Measurements from ENCODE around the gene FAM43A. TPM values are rescaled to one million over a fixed set of nuclear protein-coding genes. Genes with fewer than 3 reads are reported as not detected.
A peak's percentile ranks its signal among the peaks of the same experiment; 100 is the strongest.

Gene FAM43A, protein sequence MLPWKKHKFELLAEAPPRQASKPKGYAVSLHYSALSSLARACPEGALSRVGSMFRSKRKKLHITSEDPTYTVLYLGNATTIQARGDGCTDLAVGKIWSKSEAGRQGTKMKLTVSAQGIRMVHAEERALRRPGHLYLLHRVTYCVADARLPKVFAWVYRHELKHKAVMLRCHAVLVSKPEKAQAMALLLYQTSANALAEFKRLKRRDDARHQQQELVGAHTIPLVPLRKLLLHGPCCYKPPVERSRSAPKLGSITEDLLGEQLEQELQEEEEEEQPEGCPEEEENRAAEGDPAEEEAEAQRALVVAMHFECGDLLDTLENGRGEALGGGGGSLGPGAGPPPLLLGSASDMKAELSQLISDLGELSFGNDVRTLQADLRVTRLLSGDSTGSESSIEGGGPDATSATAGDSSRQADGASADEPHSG
- 1 to 10 TPM; 5.1 to 6.6 TPM for total RNA-seq

DNA sequence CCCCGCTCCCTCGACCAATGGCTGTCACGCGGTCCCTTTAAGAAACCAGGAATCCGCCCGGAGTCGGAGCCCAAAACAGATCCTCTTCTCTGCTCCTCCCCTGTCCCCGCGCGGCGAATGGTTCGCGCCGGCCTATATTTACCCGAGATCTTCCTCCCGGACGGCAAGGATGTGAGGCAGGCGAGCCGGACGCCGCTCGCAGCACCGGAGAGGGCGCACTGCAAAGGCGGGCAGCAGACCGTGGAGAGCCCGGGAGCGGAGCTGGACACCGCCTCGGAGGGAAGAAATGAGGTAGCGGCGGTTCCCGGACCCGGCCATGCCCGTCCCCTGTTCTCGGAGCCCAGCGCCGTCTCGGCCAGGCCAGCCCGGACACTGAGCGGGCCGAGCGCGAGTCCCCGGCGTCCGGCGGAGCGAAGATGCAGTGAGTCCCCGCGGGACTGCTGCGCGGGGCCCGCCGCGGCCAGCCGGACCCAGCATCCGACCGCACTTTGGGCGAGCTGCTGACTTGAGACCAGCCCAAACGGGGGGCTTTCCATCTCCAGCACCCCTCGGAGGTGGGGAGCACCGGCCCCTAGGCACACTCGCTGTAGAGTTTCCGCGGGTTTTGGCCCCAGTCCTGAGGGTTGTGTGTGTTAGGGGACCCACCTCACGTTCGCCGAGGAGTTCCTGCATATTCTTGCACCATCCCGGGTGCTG is at the start of gene FAM43A:
Gene FAM43A, plus strand, starts transcription at position 166 of the 696 bp plus-strand sequence. CDS start 944 bp downstream, outside the sequence.
- Mint-ChIP-seq H3K36me3 (no peaks in the 10 kb centered on the region), H3K9me3 (no peaks in the 10 kb centered on the region), H3K4me1 (peaks cover 41% of the 10 kb centered on the region), H3K4me3 (peak within 1 kb of the TSS; percentile 94), H3K27ac (peak within 1 kb of the TSS; percentile 71), H3K27me3 (peaks cover 34% of the 10 kb centered on the region)
- ATAC-seq (ENCODE audit: low read depth) (peak; percentile 66), DNase-seq (peak; percentile 79)
- POLR2A ChIA-PET = interaction anchor here (0.6 to 3.1 kb wide), 4 partner anchors 14 to 762 kb away, joined by 3 to 20 read pairs (median 4); partner anchors contain the start of genes LSG1 and XXYLT1

DNA sequence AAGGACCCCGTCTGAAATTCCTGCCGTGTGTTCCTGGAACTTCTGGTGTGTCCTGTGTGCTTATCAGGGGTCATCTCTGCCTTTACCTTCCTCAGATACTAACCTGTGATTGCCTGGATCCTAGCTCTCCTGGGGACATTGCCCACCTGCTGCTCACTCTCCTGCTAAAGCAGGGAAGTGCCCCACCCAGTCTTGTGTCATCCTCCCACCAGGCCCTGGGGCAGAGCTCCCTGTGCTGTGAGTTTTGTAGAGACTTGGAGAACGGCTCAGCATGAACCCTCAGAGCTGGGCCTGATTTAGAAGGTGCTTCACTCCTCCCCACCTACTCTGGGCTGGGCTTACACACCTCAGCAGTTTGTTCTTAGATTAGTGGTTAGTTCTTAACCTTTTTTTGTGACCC is 48.6 kb upstream of the FAM43A start:
- POLR2A ChIA-PET = no interaction called here

DNA sequence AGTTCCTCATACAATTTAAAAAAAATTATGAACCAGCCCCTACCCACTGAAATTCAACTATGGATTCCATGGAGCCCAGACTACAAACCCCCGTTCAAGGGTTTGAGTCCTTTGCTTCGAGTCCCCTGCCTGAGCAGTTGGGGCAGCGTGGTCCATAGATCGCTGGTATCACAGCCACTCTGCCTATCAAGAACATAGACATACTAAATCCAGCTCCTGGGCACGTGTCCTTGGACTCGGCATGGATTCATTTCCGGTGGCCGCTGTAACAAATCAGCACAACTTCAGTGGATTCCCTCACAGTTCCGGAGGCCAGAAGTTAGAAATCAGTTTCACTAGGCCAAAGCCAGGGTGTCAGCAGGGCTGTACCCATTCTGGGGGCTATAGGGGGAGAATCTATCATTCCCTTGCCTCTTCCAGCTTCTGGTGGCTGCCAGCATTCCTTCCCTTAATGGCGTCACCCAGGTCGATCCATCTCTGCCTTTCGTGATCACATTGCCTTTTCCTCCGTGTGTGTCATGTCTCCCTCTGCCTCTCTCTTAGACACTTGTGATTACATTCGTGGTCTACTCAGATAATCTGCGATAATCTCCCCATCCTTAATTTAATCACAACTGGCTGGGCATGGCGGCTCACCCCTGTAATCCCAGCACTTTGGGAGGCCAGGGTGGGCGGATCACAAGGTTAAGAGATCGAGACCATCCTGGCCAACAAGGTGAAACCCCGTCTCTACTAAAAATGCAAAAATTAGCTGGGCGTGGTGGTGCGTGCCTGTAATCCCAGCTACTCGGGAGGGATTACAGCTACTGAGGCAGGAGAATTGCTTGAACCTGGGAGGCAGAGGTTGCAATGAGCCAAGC is 47.9 kb upstream of the FAM43A start:
- no peak for ATAC-seq (ENCODE audit: low read depth)
- Mint-ChIP-seq H3K27ac (no peak overlapping the region), H3K36me3 (peaks cover 13% of the 10 kb centered on the region), H3K27me3 (no peaks in the 10 kb centered on the region), H3K9me3 (no peaks in the 10 kb centered on the region), H3K4me3 (no peak overlapping the region), H3K4me1 (peaks cover 2% of the 10 kb centered on the region)
- no peak for DNase-seq
- POLR2A ChIA-PET = interaction anchor here (0.6 kb wide), 1 partner anchor 49 kb away, joined by 4 read pairs; no protein-coding TSS in a partner anchor

More for the DNA sequence above, 48.6 kb upstream of the FAM43A start:
- peaks cover 2% of the 10 kb centered on the region for H3K4me1 Mint-ChIP-seq
- H3K27me3 Mint-ChIP-seq = no peaks in the 10 kb centered on the region
- no peak overlapping the region for H3K4me3 Mint-ChIP-seq
- no peaks in the 10 kb centered on the region for H3K9me3 Mint-ChIP-seq
- peaks cover 10% of the 10 kb centered on the region for H3K36me3 Mint-ChIP-seq
- H3K27ac Mint-ChIP-seq = no peak overlapping the region
- DNase-seq = no peak
- no peak for ATAC-seq (ENCODE audit: low read depth)

DNA sequence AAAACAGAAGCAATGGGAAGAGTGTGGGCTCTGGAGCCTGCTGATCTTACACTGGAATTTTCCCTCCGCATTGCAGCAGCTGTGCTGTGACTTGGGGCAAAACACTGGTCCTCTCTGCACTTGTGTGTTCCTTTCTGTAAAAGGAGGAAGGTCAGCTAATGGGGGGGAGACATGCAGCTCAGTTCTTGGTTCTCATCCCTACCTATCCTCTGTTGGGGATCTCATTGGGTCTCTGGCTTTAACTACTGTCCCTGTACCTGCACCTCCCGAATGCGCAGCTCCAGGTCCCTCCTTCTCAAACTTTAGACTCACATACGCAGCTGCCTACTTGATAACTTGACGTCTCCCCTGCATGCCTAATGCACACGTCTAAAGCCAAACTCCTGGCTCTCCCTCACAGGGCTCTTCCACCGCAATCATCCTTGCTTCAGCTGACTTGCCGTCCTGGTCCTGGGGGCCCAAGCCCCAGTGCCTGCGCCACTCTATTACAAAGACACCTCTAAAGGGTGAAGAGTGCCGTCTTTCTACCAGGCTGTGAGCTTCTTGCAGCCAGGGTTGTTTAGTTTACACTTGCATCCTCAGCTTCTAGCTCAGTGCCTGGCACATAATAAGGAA is 46.6 kb upstream of the FAM43A start:
- ATAC-seq (ENCODE audit: low read depth) = no peak
- Mint-ChIP-seq H3K4me1 (peaks cover 2% of the 10 kb centered on the region), H3K27me3 (no peaks in the 10 kb centered on the region), H3K27ac (no peak overlapping the region), H3K36me3 (peaks cover 17% of the 10 kb centered on the region), H3K9me3 (no peaks in the 10 kb centered on the region), H3K4me3 (no peak overlapping the region)
- DNase-seq = no peak
- POLR2A ChIA-PET = interaction anchor here (0.6 kb wide), 1 partner anchor 48 kb away, joined by 4 read pairs; no protein-coding TSS in a partner anchor

DNA sequence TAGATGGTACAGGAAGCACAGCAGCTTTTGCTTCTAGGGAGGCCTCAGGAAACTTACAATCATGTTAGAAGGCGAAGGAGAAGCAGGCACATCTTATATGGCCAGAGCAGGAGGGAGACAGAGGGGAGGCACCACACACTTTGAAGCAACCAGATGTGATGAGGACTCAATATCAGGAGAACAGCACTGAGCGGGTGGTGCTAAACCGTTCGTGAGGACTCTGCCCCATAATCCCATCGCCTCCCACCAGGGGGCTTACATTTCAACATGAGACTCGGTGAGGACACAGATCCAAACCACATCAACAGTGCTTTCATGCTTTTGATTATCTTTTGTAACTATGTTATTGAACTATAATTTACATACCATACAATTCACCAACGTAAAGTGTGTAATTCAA is 44.9 kb upstream of the FAM43A start:
- H3K27me3 Mint-ChIP-seq = no peaks in the 10 kb centered on the region
- H3K36me3 Mint-ChIP-seq = peaks cover 19% of the 10 kb centered on the region
- no peaks in the 10 kb centered on the region for H3K9me3 Mint-ChIP-seq
- H3K4me1 Mint-ChIP-seq = no peaks in the 10 kb centered on the region
- no peak overlapping the region for H3K4me3 Mint-ChIP-seq
- no peak for ATAC-seq (ENCODE audit: low read depth)
- no peak for DNase-seq
- H3K27ac Mint-ChIP-seq = no peak overlapping the region
- POLR2A ChIA-PET = no interaction called here

DNA sequence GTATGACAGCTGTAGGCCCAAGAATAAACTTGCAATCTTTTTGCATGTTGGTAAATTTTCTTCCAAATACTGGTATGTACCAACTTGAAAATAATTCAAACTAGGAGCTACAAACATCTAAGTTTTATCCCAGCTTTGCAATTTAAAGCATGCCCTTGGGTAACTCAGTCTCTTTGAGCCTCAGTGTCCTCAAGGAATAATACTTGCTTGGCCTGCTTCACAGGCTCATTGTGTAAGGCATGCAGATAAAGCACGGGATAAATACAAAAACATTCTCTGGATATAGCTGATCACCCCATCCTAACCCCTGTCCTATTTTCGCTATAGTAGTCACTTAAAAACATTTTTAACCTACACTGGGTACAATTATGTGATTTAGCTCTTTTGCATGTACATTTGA is 42.9 kb upstream of the FAM43A start:
- DNase-seq (no peak), ATAC-seq (ENCODE audit: low read depth) (no peak)
- Mint-ChIP-seq H3K36me3 (peaks cover 23% of the 10 kb centered on the region), H3K4me3 (no peak overlapping the region), H3K9me3 (no peaks in the 10 kb centered on the region), H3K27ac (no peak overlapping the region), H3K4me1 (no peaks in the 10 kb centered on the region), H3K27me3 (no peaks in the 10 kb centered on the region)
- POLR2A ChIA-PET = no interaction called here

DNA sequence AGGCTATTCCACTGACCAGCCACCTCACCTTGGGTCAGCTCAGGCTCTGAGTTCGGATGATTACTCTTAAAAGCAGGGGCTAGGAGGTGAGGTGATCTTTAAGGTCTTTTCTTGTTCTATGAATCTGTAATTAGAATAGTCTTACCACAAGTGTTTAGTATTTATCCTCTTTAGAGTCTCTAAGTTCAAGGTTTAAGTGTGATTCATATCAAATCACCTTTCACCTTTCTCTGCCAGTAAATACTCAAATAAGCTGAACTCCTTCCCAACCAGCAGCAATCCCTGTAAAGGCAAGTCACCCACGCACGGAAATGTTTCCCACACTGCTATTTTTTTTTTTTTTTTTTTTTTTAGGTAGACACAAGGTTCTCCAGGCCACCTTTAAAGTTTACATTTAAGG is 37.9 kb upstream of the FAM43A start:
- POLR2A ChIA-PET = no interaction called here
- no peak overlapping the region for H3K27ac Mint-ChIP-seq
- DNase-seq (no peak), ATAC-seq (ENCODE audit: low read depth) (no peak)
- peaks cover 37% of the 10 kb centered on the region for H3K36me3 Mint-ChIP-seq
- H3K9me3 Mint-ChIP-seq = no peaks in the 10 kb centered on the region
- no peak overlapping the region for H3K4me3 Mint-ChIP-seq
- no peaks in the 10 kb centered on the region for H3K27me3 Mint-ChIP-seq
- no peaks in the 10 kb centered on the region for H3K4me1 Mint-ChIP-seq

DNA sequence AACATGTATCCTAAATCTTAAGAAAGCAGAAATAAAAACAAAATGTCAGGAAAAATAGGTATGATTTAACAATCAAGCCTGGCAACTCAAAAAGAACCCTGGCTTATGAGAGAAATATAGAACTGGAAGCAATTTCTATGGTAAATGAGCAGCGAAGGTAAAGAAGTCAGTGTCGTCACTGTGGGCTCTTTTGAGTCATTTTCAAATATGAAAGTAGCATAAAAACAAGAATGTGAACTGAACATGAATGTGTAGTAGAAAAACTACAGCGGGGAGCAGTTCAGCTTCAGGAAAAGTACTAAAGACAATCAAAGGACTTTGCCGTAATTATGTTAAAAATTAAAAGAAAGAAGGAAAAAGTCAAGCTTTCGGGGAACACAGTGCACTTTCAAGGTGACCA is 31.2 kb upstream of the FAM43A start:
- DNase-seq (no peak), ATAC-seq (ENCODE audit: low read depth) (no peak)
- H3K27me3 Mint-ChIP-seq = no peaks in the 10 kb centered on the region
- H3K27ac Mint-ChIP-seq = no peak overlapping the region
- no peaks in the 10 kb centered on the region for H3K4me1 Mint-ChIP-seq
- POLR2A ChIA-PET = no interaction called here
- H3K36me3 Mint-ChIP-seq = peaks cover 57% of the 10 kb centered on the region
- H3K4me3 Mint-ChIP-seq = no peak overlapping the region
- no peaks in the 10 kb centered on the region for H3K9me3 Mint-ChIP-seq

DNA sequence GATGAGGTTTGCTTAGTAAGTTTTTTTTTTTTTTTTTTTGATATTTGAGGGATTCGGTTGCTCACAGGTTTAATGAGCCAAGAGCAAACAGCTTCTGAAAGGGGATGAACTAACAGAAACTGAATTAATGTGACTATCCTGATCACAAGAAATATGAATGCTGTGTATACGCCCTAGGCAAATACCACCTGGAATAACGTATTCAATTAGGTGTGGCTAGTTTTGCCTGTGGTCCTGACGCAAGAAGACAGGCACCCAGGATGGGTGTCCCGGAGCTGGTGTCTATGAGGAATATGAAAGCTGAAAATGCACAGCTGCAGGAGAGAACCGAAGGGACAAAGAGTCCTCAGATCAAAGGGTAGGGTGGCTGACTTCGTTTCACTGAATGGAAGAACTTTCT is 28.2 kb upstream of the FAM43A start:
- POLR2A ChIA-PET = no interaction called here
- Mint-ChIP-seq H3K4me3 (no peak overlapping the region), H3K9me3 (no peaks in the 10 kb centered on the region), H3K36me3 (peaks cover 44% of the 10 kb centered on the region), H3K27me3 (no peaks in the 10 kb centered on the region), H3K4me1 (peaks cover 5% of the 10 kb centered on the region), H3K27ac (no peak overlapping the region)
- DNase-seq = no peak
- no peak for ATAC-seq (ENCODE audit: low read depth)

DNA sequence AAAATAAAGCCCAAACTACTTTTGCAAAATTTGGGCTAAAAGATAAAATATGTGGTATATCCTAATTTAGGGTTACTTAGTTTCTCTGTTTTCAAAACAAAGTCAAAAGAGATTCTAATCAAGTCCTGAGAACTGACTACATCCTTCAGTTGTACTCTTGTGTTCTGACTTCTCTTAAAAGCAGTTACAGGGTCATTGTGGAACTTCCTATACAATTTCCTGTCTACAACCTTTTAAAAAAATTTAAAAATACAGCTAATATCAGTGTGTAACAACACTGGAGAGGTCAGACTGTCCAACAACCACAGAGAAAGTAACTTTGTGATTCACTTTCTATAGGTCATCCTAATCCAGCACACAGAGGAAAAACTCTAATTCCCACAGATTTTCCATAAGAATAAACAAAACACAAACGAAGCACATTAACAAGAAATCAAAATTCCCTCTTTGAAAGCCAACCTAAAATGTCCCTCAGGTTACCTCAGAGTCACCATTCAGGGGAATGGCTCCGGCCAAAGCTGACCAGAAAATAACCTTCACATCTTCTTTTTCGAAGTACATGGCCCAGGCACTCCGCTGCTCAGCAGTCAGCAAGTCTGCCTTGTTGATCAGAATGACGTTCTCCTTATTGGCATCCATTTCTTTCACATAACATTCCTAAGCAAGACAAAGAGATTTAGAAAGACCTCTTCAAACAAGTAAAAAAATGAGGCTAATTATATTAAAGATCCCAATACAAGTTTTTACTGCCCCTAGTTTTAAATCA is 27.0 kb upstream of the FAM43A start:
- no peak for ATAC-seq (ENCODE audit: low read depth)
- H3K4me3 Mint-ChIP-seq = no peak overlapping the region
- no peaks in the 10 kb centered on the region for H3K27me3 Mint-ChIP-seq
- peaks cover 36% of the 10 kb centered on the region for H3K36me3 Mint-ChIP-seq
- POLR2A ChIA-PET = no interaction called here
- peaks cover 5% of the 10 kb centered on the region for H3K4me1 Mint-ChIP-seq
- no peaks in the 10 kb centered on the region for H3K9me3 Mint-ChIP-seq
- no peak overlapping the region for H3K27ac Mint-ChIP-seq
- no peak for DNase-seq

DNA sequence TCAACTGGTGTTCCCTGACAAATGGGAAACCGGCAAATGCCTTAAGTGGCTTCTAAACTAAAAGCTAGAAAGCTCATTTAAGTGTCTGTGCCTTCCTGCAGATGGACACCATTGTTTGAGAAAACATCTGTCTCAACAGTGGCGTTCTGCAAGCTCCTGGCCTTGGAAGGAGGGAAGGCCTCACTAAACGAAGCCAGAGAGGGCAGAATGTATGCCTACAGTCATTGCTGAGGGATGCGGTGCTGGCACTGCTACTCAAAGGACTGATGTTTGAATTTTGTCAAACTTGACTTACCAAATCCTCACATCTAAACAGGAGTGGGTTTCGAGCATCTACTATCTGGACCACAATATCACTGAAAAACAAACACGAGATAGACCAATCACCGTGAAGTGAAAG is 25.9 kb upstream of the FAM43A start:
- POLR2A ChIA-PET = interaction anchor here (0.8 kb wide), 1 partner anchor 12 kb away, joined by 3 read pairs; no protein-coding TSS in a partner anchor
- no peaks in the 10 kb centered on the region for H3K9me3 Mint-ChIP-seq
- no peak overlapping the region for H3K27ac Mint-ChIP-seq
- ATAC-seq (ENCODE audit: low read depth) (no peak), DNase-seq (no peak)
- H3K4me1 Mint-ChIP-seq = peaks cover 5% of the 10 kb centered on the region
- peaks cover 26% of the 10 kb centered on the region for H3K36me3 Mint-ChIP-seq
- no peak overlapping the region for H3K4me3 Mint-ChIP-seq
- no peaks in the 10 kb centered on the region for H3K27me3 Mint-ChIP-seq

DNA sequence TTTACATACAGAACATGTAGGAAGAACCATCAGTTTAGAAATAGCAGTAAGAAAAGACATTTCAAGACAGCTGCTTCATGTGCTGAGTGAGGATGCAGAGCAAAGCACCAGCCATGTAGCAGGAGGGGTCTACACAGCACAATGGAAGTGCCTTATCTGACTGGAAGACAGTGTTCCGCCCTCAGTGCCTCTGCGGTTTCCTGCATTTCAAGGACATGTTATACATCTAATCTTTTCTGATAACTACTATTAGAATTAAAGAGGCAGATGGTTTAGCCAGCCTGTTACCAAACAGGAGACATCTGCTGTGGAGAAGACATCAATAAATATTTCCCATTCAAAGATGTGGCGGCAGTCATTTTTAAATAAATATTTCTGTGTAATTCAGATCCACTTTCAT is 24.3 kb upstream of the FAM43A start:
- DNase-seq (no peak), ATAC-seq (ENCODE audit: low read depth) (no peak)
- no peak overlapping the region for H3K4me3 Mint-ChIP-seq
- peaks cover 5% of the 10 kb centered on the region for H3K4me1 Mint-ChIP-seq
- POLR2A ChIA-PET = no interaction called here
- no peaks in the 10 kb centered on the region for H3K27me3 Mint-ChIP-seq
- no peak overlapping the region for H3K27ac Mint-ChIP-seq
- H3K36me3 Mint-ChIP-seq = peaks cover 31% of the 10 kb centered on the region
- H3K9me3 Mint-ChIP-seq = no peaks in the 10 kb centered on the region
